Endothelial cell of umbilical vein (primary cell): ENCODE results near the gene PAPPA2.

Experiments used
- EZH2 ChIP-seq: IDR thresholded peaks from 2 replicates; pipeline ENCODE4 v1.6.1; 2012; ENCODE audit warnings: borderline replicate concordance, low read depth, mild to moderate bottlenecking, moderate library complexity, low read length, inconsistent platforms; ENCODE audit not compliant: severe bottlenecking
- GATA2 ChIP-seq: IDR thresholded peaks from 2 replicates; pipeline ENCODE4 v1.7.0; 2011; ENCODE audit warnings: low read depth, mild to moderate bottlenecking, moderate library complexity, mixed read lengths, low read length; ENCODE audit not compliant: insufficient read length, insufficient read depth
- POLR2A ChIP-seq: IDR thresholded peaks from 2 replicates; pipeline ENCODE4 v1.6.1; 2012; ENCODE audit warnings: low read depth, mild to moderate bottlenecking, control low read depth, low read length
- TF ChIP-seq, protein P1 (sequence below), 2 donors: IDR thresholded peaks; 1 replicate in 1 of 2; 2 replicates in 1 of 2; pipeline ENCODE4 v1.5.1; 2011; ENCODE audit warnings: low read length in 2 of 2, mild to moderate bottlenecking in 2 of 2, moderate library complexity in 2 of 2, control low read depth in 1 of 2, inconsistent platforms in 1 of 2, low read depth in 1 of 2; ENCODE audit not compliant: insufficient read depth in 1 of 2; ENCODE audit errors: extremely low read depth in 1 of 2

- TF ChIP-seq GATA2 (no peak), POLR2A (no peak), EZH2 (no peak)
- TF ChIP-seq, protein P1, sequence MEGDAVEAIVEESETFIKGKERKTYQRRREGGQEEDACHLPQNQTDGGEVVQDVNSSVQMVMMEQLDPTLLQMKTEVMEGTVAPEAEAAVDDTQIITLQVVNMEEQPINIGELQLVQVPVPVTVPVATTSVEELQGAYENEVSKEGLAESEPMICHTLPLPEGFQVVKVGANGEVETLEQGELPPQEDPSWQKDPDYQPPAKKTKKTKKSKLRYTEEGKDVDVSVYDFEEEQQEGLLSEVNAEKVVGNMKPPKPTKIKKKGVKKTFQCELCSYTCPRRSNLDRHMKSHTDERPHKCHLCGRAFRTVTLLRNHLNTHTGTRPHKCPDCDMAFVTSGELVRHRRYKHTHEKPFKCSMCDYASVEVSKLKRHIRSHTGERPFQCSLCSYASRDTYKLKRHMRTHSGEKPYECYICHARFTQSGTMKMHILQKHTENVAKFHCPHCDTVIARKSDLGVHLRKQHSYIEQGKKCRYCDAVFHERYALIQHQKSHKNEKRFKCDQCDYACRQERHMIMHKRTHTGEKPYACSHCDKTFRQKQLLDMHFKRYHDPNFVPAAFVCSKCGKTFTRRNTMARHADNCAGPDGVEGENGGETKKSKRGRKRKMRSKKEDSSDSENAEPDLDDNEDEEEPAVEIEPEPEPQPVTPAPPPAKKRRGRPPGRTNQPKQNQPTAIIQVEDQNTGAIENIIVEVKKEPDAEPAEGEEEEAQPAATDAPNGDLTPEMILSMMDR (IDR thresholded peaks at IDR 0.05; ENCODE audit: extremely low read depth in 1 of 2, insufficient read depth in 1 of 2, low read depth in 1 of 2, low read length in 2 of 2), result no peak
These were observed 386.3 kb downstream of the PAPPA2 start for GRCh38 chr1:176849281-176849680.
